Mononuclear cell (primary cell): Measurements from ENCODE around the gene PGBD2. TPM values are rescaled to one million over a fixed set of nuclear protein-coding genes. Genes with fewer than 3 reads are reported as not detected.

Experiments
- H3K27me3 ChIP-seq: 2 replicates; pipeline ENCODE4 v1.6.0; 2011; ENCODE audit warnings: low read length, control low read depth; ENCODE audit not compliant: insufficient read depth
- H3K4me1 ChIP-seq: 2 replicates; pipeline ENCODE4 v1.5.1; 2011; ENCODE audit warnings: mild to moderate bottlenecking, low read length, control low read depth; ENCODE audit not compliant: insufficient read depth
- H3K4me3 ChIP-seq: 2 replicates; pipeline ENCODE4 v1.5.1; 2011; ENCODE audit warnings: mild to moderate bottlenecking, low read length, moderate library complexity
- H3K9me3 ChIP-seq: 2 replicates; pipeline ENCODE4 v1.5.1; 2011; ENCODE audit warnings: low read depth, mild to moderate bottlenecking, control low read depth, low read length
- total RNA-seq: library from RNA; depleted of rRNA; stranded (reverse); fragments of >200 nt; gene quantifications from one replicate; pipeline ENCODE4 v1.2.3, GENCODE V29; 2012

PGBD2 gene, protein sequence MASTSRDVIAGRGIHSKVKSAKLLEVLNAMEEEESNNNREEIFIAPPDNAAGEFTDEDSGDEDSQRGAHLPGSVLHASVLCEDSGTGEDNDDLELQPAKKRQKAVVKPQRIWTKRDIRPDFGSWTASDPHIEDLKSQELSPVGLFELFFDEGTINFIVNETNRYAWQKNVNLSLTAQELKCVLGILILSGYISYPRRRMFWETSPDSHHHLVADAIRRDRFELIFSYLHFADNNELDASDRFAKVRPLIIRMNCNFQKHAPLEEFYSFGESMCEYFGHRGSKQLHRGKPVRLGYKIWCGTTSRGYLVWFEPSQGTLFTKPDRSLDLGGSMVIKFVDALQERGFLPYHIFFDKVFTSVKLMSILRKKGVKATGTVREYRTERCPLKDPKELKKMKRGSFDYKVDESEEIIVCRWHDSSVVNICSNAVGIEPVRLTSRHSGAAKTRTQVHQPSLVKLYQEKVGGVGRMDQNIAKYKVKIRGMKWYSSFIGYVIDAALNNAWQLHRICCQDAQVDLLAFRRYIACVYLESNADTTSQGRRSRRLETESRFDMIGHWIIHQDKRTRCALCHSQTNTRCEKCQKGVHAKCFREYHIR
- 0.73 TPM for total RNA-seq

GRCh38 chr1:248906009-248906752 lies at the start of gene PGBD2:
Gene PGBD2 (plus strand): TSS chr1:248906235. CDS start chr1:248913863, 7,628 bp downstream.
- no peaks in the 10 kb centered on the region for H3K9me3 ChIP-seq
- no peaks in the 10 kb centered on the region for H3K27me3 ChIP-seq
- peak within 1 kb of the TSS; percentile 74 for H3K4me3 ChIP-seq
- peaks cover 17% of the 10 kb centered on the region for H3K4me1 ChIP-seq

DNA sequence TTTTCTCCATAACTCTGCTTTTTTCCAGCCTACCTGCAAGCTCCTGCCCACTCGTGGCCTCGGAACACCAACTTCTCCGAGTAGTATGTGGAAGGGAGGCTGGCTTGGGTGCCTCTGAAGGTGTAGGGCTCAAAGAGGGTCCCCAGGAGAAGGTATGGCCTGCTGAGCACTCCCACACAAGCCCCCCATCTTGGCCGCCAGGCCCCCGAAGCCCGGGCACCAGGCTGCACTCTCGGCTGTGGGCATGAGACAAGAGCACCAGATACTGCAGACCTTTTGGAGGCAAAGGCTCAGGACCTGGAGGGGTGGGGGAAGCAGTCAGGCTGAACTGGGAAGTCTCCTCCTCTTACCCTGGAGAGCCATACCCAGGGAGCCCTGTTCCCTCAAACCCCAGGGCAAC lies 48.8 kb upstream of the PGBD2 start:
- no peak overlapping the region for H3K4me3 ChIP-seq
- no peaks in the 10 kb centered on the region for H3K9me3 ChIP-seq
- H3K4me1 ChIP-seq: peaks cover 58% of the 10 kb centered on the region
- H3K27me3 ChIP-seq: no peaks in the 10 kb centered on the region

DNA sequence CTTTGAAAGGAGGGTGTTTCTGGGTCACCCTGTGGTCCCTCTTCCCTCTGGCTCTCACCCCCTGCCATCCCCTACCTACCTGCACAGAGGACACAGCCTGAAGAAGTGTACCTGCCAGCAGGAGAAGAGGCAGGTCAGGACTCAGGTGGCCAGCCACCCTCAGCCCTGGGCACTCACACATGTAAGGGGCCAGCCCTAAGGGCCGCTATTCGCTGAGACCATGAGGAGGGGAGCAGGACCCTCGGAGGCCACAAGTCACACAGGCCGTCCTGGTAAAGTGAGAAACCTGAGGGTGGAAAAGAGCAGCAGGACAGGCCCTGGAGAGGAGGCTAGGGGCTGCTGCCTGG lies 48.3 kb upstream of the PGBD2 start:
- Histone ChIP-seq H3K4me3 (peak overlapping the region; percentile 55), H3K27me3 (no peaks in the 10 kb centered on the region), H3K4me1 (peaks cover 59% of the 10 kb centered on the region), H3K9me3 (no peaks in the 10 kb centered on the region)

GRCh38 chr1:248858096-248858890 lies 47.7 kb upstream of the PGBD2 start:
- H3K4me3 ChIP-seq: peak overlapping the region; percentile 55
- H3K4me1 ChIP-seq: peaks cover 60% of the 10 kb centered on the region
- no peaks in the 10 kb centered on the region for H3K9me3 ChIP-seq
- H3K27me3 ChIP-seq: no peaks in the 10 kb centered on the region

GRCh38 chr1:248858891-248859889 lies 46.8 kb upstream of the PGBD2 start, which contains the start of gene ZNF692:
Gene ZNF692 (minus strand): TSS chr1:248859085. CDS start chr1:248858309, 776 bp downstream.
- H3K9me3 ChIP-seq: no peaks in the 10 kb centered on the region
- no peaks in the 10 kb centered on the region for H3K27me3 ChIP-seq
- H3K4me1 ChIP-seq: peaks cover 59% of the 10 kb centered on the region
- H3K4me3 ChIP-seq: peak within 1 kb of the TSS; percentile 55

GRCh38 chr1:248860007-248860406 lies 46.0 kb upstream of the PGBD2 start:
- H3K4me3 ChIP-seq: no peak overlapping the region
- peaks cover 51% of the 10 kb centered on the region for H3K4me1 ChIP-seq
- H3K9me3 ChIP-seq: no peaks in the 10 kb centered on the region
- no peaks in the 10 kb centered on the region for H3K27me3 ChIP-seq

DNA sequence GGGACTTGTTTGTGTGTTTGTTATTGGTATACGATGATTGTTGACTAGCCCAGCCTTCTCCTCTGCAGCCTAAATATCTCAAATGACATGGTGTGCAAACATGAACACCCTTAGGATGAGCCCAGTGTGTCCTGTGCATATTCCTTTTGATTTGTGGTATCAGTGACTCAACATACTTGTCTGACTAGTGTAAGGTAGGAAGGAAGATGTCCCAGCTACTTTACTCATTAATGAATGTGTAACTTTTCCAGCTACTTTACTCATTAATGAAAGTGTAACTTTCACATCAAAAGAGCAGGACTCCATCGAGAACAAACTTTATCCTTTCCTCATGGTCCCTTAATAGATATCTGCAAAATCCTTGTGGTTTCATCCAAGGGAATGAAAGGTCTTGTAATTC lies 44.4 kb upstream of the PGBD2 start:
- Histone ChIP-seq H3K27me3 (no peaks in the 10 kb centered on the region), H3K4me3 (no peak overlapping the region), H3K4me1 (peaks cover 51% of the 10 kb centered on the region), H3K9me3 (no peaks in the 10 kb centered on the region)

- H3K4me1 ChIP-seq: peaks cover 42% of the 10 kb centered on the region
- H3K4me3 ChIP-seq: peak overlapping the region; percentile 62
Observed at GRCh38 chr1:248862695-248862997, 43.4 kb upstream of the PGBD2 start.

GRCh38 chr1:248862998-248863881 lies 42.8 kb upstream of the PGBD2 start:
- Histone ChIP-seq H3K4me1 (peaks cover 36% of the 10 kb centered on the region), H3K27me3 (no peaks in the 10 kb centered on the region), H3K9me3 (no peaks in the 10 kb centered on the region), H3K4me3 (peak overlapping the region; percentile 62)

More at GRCh38 chr1:248862695-248862997, 43.4 kb upstream of the PGBD2 start:
- no peaks in the 10 kb centered on the region for H3K9me3 ChIP-seq
- H3K27me3 ChIP-seq: no peaks in the 10 kb centered on the region

DNA sequence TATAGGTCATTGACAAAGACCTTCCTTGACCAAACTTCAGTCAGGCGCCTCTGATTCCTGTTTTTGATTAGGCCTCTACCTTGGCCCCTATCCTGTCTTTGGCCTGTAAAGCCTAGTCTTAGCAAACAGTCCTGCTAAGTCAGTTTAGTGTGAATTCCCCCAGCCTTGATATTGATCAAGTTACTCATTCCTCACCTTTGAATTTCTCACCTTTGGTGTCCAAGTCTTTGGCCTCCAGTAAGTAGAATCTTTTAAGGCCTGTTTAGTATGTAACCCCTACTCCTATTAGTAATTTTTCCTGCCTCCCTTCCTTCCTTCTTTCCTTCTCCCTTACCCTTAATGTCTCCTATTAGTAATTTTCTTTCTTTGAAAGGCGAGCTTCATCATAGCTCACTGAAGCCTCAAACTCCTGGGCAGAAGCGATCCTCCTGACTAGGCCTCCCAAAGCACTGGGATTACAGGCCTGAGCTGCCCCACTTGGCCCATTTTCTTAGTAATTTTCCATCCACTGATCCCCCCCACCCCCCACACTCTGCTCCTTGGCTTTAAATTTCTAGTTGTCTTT lies 34.1 kb upstream of the PGBD2 start:
- Histone ChIP-seq H3K9me3 (no peaks in the 10 kb centered on the region), H3K4me3 (no peak overlapping the region), H3K27me3 (no peaks in the 10 kb centered on the region), H3K4me1 (peaks cover 17% of the 10 kb centered on the region)

- Histone ChIP-seq H3K27me3 (no peaks in the 10 kb centered on the region), H3K4me1 (peaks cover 17% of the 10 kb centered on the region), H3K9me3 (no peaks in the 10 kb centered on the region), H3K4me3 (peak overlapping the region; percentile 81)
Observed at GRCh38 chr1:248872752-248873408, 33.2 kb upstream of the PGBD2 start.

- peaks cover 17% of the 10 kb centered on the region for H3K4me1 ChIP-seq
- H3K27me3 ChIP-seq: no peaks in the 10 kb centered on the region
- H3K9me3 ChIP-seq: no peaks in the 10 kb centered on the region
- H3K4me3 ChIP-seq: peak overlapping the region; percentile 81
Observed at GRCh38 chr1:248873409-248873992, 32.5 kb upstream of the PGBD2 start.
